Kidney (tissue), 14 donors: ENCODE data around the gene XYLT1. TPM values are rescaled to one million over a fixed set of nuclear protein-coding genes. Genes with fewer than 3 reads are reported as not detected.

ENCODE experiments used
- DNase-seq, 5 donors: peaks; one replicate each; pipeline ENCODE4 v3.0.0-alpha.2; 2013 to 2020
- FAIRE-seq: peaks from 2 replicates; lab custom pipeline; 2012; peaks lifted over from hg19 to GRCh38; lab: Jason Lieb, UNC
- H3K27ac ChIP-seq, 2 donors: one replicate each; pipeline ENCODE4 v1.7.0; 2013; ENCODE audit warnings: low read depth in 2 of 2, low read length in 2 of 2, inconsistent platforms in 1 of 2
- H3K27me3 ChIP-seq: one replicate; pipeline ENCODE4 v1.7.1; 2013; ENCODE audit warnings: low read length, inconsistent platforms; ENCODE audit not compliant: control insufficient read depth, insufficient read depth
- H3K36me3 ChIP-seq, 3 donors: one replicate each; pipeline versions ENCODE4 v1.7.0 to v1.7.1; 2013; ENCODE audit warnings: low read length in 3 of 3, control low read depth in 1 of 3, inconsistent platforms in 1 of 3; ENCODE audit not compliant: insufficient read depth in 3 of 3, control insufficient read depth in 2 of 3
- H3K4me1 ChIP-seq, 3 donors: one replicate each; pipeline versions ENCODE4 v1.7.0 to v1.7.1; 2013; ENCODE audit warnings: low read length in 3 of 3, inconsistent platforms in 1 of 3, low read depth in 1 of 3; ENCODE audit not compliant: control insufficient read depth in 2 of 3, insufficient read depth in 2 of 3
- H3K4me3 ChIP-seq, 3 donors: one replicate each; pipeline versions ENCODE4 v1.7.0 to v1.8.1; 2013; ENCODE audit warnings: low read length in 3 of 3, control low read depth in 1 of 3, inconsistent platforms in 1 of 3
- H3K9ac ChIP-seq, 3 donors: one replicate each; pipeline versions ENCODE4 v1.7.0 to v1.7.1; 2013; ENCODE audit warnings: low read length in 3 of 3, control low read depth in 1 of 3, inconsistent platforms in 1 of 3
- H3K9me3 ChIP-seq, 3 donors: one replicate each; pipeline versions ENCODE4 v1.7.0 to v1.7.1; 2013; ENCODE audit warnings: low read length in 3 of 3, control low read depth in 1 of 3, inconsistent platforms in 1 of 3; ENCODE audit not compliant: control insufficient read depth in 2 of 3, insufficient read depth in 1 of 3
- intact Hi-C: fragments of 100-400 bp; cut with DNase I; formaldehyde crosslinking; loops from one replicate; pipeline ENCODE4 v1.11.1; 2022
- polyA plus RNA-seq: library from polyadenylated mRNA; stranded (reverse); fragments of 350-450 nt; fragmentation: Illumina TruSeq; extraction: RNeasy Lipid Tissue Mini Kit (QIAGEN cat#74804); gene quantifications from one replicate; pipeline ENCODE4 v1.2.3, GENCODE V29; 2014; ENCODE audit warnings: low read depth, low replicate concordance; ENCODE audit not compliant: insufficient read depth
- total RNA-seq: library from RNA; stranded (reverse); fragmentation: NEBNext Ultra II Directional; extraction: Animal tissue kit (Norgen Biotek cat#: 25700); gene quantifications from one replicate; pipeline ENCODE4 v1.2.1, GENCODE V29; 2021
- TF ChIP-seq, protein P1 (sequence below): IDR thresholded peaks from 3 replicates; pipeline ENCODE4 v1.5.1; 2012; ENCODE audit warnings: mild to moderate bottlenecking, moderate library complexity, borderline replicate concordance; ENCODE audit not compliant: insufficient read depth; ENCODE audit errors: extremely low read depth
- donor health status: control.
- donor health status: control.
- donor health status: control.
- donor health status: control.
- donor health status: control.
- donor health status: DM: yes; HTN: yes; CAD: no.
- donor health status: Normal renal cell carcinoma (clear cell type).

XYLT1 gene
- total and polyA plus RNA-seq, 2 donors from 2014 or later: 0.52 to 7.6 TPM

GRCh38 chr16:17362946-17363345 lies 107.8 kb downstream of the XYLT1 start:
- DNase-seq (no peak), FAIRE-seq (no peak)
- TF ChIP-seq, protein P1, sequence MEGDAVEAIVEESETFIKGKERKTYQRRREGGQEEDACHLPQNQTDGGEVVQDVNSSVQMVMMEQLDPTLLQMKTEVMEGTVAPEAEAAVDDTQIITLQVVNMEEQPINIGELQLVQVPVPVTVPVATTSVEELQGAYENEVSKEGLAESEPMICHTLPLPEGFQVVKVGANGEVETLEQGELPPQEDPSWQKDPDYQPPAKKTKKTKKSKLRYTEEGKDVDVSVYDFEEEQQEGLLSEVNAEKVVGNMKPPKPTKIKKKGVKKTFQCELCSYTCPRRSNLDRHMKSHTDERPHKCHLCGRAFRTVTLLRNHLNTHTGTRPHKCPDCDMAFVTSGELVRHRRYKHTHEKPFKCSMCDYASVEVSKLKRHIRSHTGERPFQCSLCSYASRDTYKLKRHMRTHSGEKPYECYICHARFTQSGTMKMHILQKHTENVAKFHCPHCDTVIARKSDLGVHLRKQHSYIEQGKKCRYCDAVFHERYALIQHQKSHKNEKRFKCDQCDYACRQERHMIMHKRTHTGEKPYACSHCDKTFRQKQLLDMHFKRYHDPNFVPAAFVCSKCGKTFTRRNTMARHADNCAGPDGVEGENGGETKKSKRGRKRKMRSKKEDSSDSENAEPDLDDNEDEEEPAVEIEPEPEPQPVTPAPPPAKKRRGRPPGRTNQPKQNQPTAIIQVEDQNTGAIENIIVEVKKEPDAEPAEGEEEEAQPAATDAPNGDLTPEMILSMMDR: no peak
- peaks cover 0 to 10% (median 3%) of the 10 kb centered on the region in 3 donors for H3K4me1 ChIP-seq
- no peak overlapping the region for H3K4me3 ChIP-seq
- H3K27ac ChIP-seq: no peak overlapping the region
- no peak overlapping the region for H3K9ac ChIP-seq
- intact Hi-C loops: no loop called here
- H3K36me3 ChIP-seq: no peaks in the 10 kb centered on the region
- no peaks in the 10 kb centered on the region for H3K9me3 ChIP-seq
- no peaks in the 10 kb centered on the region for H3K27me3 ChIP-seq

DNA sequence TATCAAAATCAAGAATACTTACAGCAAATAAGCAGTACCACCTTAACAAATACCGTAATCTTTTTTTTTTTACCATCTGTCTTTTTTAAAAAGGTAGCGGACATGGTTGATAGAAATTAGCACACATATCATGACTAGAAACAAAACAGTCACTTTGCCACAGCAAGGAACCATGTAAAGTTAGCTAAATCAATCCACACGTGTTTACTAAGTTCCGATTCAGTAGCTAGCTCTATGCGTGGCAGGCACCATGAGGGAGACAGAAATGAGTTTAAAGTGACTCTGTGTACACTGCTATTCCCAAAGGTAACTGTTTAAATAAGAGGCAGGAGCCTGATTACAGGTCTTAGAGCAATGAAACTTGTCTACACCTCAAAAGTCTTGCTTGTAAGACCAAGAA lies 108.6 kb downstream of the XYLT1 start:
- H3K27ac ChIP-seq: no peak overlapping the region
- no peak overlapping the region for H3K9ac ChIP-seq
- FAIRE-seq: no peak

DNA sequence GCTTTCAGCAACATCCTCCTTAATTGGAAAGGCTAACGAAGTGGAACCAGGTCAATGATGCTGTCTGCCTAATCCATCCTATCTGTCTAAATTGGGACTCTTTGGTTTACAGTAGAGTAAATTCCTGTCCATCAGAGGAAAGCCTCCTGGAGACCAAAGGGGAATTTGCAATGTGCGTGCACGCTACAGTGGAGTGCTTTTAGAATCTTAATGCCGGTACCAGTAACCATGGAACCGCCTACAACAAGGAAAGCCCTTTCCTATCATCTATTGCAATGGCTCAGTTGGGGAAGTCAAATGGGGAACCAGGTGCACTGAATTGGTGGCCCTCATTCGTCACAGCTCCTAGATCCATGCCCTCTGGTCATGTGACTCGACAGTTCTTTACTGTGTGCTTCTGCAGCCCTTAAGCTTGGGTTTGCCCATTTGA lies 110.1 kb downstream of the XYLT1 start:
- Histone ChIP-seq H3K36me3 (no peaks in the 10 kb centered on the region), H3K4me3 (no peak overlapping the region), H3K27ac (no peak overlapping the region), H3K27me3 (no peaks in the 10 kb centered on the region), H3K9me3 (no peaks in the 10 kb centered on the region), H3K4me1 (peaks cover 0 to 12% (median 3%) of the 10 kb centered on the region in 3 donors), H3K9ac (no peak overlapping the region)
- DNase-seq: peak in 2 of 5 donors; percentile 51 to 62
- intact Hi-C loops: no loop called here
- TF ChIP-seq, protein P1: no peak
- FAIRE-seq: no peak

More for the DNA sequence above, 108.6 kb downstream of the XYLT1 start:
- Histone ChIP-seq H3K9me3 (no peaks in the 10 kb centered on the region), H3K4me1 (peaks cover 0 to 12% (median 3%) of the 10 kb centered on the region in 3 donors), H3K27me3 (no peaks in the 10 kb centered on the region), H3K4me3 (no peak overlapping the region), H3K36me3 (no peaks in the 10 kb centered on the region)
- intact Hi-C loops: no loop called here
- TF ChIP-seq, protein P1: no peak
- DNase-seq: no peak
